HPDE6-E6E7 (cell line): ENCODE measurements around the gene SLF2.
"Not testable (repeated sequence)": the region's sequence is repeated elsewhere in the genome, so short reads cannot be mapped to it uniquely, and the experiment has no call there.

ENCODE experiments used
- DNase-seq: peaks from one replicate; pipeline ENCODE4 v3.0.0; 2011; ENCODE audit warnings: missing footprints; ENCODE audit errors: extremely low spot score

Gene SLF2

GRCh38 chr10:100878291-100878910 lies 34.4 kb upstream of the SLF2 start:
- DNase-seq, result peak; percentile 76

GRCh38 chr10:100879741-100880360 lies 32.9 kb upstream of the SLF2 start:
- DNase-seq, result no peak

DNA sequence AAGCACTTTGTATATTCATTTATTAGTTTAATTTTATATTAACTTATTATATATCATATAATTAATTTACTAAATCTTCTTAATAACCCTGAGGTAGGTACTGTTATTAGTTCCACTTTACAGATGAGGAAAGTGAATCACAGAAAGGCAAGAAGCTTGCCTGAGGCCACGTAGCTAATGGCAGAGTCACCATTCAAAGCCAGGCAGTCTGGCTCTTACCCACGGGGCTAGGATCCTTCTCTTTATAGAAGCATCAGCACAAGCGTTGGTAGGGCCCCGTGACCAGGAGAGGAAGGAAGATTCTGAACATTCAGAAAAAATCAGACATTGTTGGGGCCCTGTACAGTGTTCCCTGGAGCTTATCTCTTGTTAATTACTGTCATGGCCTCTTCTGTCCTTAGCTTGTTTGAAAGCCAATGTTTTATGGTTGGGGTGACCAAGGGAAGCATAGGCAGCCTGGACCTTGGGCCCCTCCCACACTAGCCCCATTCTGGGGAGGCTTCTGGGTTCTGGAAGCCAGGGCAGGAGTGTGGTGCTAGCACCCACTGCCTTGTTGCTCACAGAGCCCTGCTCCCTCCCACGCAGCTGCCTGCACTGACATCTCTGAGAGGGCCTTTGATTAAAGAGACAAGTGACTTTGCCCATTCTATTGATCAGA lies 31.1 kb upstream of the SLF2 start:
- no peak for DNase-seq

DNA sequence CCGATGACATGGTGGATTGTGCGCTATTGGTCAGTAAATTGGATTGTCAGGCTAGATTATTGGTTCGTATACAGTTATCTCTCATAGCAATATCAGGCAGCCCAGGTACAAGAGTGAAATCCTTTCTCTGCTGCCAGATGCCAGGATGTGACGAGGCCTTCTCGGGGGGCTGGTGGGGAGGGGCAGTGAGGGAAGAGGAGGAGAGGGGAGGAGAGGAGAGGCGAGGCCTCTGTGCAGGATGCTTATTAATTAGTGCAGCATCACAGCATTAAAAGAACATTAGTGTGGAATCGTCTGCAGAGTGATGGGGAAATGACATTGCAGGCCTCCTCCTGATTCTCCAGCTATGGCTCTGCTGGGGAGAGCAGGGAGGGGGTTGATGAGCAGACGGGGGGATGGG lies 30.5 kb upstream of the SLF2 start:
- no peak for DNase-seq

DNA sequence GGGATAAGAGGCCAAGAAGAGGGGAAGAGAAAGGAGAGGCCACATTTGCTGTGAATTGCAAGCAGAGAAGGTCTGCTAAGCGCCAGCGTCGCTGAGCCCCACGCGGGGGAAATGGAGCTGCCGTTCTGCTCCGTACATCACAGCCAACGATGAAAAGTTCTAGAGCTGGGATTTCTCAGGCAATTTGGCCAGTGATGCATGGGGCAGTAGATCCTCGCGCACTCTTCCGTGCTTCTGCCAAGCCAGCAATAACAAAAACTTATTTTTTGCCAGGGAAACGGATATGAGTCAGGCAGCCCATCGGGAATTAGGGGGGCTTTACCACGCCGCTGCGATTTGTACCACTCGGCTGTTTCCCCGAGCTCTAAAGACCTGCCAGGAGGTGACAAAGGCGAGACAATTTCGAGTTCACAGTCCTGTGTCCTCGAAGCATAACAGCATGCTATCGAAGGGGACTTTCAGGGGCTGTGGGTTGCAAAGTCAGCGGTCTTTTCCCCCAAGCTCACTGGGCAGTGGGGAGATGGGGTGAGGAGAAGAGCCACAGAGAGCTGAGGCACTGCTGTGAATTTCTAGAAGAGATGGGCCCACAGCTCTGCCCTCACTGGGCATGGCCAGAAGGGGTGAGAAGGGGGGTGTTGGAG lies 30.0 kb upstream of the SLF2 start:
- no peak for DNase-seq

DNA sequence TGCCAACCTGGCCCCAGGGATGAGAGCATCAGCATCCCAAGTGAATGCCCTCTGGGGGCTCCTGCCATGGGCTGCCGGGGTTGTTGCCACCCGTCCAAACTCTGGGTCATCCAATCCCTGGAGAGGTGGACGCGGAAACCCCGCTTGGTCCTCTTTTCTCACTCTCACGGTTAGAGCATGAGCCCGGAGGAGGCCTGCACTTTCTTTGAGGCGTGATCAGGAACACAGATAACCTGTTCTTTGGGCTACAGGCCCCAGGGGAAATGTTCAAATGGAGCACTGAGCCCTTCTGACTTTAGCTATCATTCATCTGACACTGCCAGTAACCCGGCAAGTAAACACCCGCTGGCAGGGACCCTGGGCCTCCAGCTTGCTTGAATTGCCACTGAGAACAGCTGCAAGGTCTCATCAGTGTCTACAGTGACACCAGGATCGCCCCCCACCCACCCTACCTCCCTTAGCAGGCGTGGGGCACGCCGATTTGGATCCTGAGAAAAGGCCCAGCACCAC lies 29.4 kb upstream of the SLF2 start:
- no peak for DNase-seq

DNA sequence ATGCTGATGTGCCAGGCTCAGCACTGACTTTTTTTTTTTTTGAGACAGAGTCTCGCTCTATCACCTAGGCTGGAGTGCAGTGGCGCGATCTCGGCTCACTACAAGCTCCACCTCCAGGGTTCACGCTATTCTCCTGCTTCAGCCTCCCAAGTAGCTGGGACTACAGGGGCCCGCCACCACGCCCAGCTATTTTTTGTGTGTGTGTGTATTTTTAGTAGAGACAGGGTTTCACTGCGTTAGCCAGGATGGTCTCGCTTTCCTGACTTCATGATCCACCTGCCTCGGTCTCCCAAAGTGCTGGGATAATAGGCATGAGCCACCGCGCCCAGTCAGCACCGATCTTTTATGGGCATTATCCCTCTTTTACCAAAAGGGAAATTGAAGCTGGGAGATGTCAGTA lies 27.2 kb upstream of the SLF2 start:
- DNase-seq, result not testable (repeated sequence)

- peak; percentile 80 for DNase-seq
Observed at GRCh38 chr10:100886091-100886490, 26.7 kb upstream of the SLF2 start.

- no peak for DNase-seq
Observed at GRCh38 chr10:100886521-100886920, 26.2 kb upstream of the SLF2 start.

GRCh38 chr10:100886963-100887362 lies 25.8 kb upstream of the SLF2 start:
- no peak for DNase-seq

- no peak for DNase-seq
Observed at GRCh38 chr10:100887761-100888296, 24.9 kb upstream of the SLF2 start.

DNA sequence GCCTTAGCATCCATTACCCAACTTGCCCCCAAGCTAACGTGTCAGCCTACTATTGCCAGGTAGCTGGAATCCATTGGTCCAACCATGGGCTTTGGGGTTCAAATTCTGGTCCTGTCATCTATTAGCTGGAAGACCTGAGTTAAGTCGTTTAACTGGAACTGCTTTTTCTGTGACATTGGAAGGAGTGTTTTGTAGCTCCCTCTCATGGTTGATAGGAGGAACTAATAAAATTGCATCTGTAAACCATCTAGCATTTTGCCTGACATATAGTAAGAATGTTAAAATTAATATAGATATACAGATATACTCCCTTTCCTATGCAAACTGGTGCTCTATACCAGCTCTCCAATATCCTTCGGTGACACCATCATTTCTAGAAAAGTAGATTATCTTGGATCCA lies 23.8 kb upstream of the SLF2 start:
- no peak for DNase-seq

- no peak for DNase-seq
Observed at GRCh38 chr10:100889546-100889945, 23.2 kb upstream of the SLF2 start.

DNA sequence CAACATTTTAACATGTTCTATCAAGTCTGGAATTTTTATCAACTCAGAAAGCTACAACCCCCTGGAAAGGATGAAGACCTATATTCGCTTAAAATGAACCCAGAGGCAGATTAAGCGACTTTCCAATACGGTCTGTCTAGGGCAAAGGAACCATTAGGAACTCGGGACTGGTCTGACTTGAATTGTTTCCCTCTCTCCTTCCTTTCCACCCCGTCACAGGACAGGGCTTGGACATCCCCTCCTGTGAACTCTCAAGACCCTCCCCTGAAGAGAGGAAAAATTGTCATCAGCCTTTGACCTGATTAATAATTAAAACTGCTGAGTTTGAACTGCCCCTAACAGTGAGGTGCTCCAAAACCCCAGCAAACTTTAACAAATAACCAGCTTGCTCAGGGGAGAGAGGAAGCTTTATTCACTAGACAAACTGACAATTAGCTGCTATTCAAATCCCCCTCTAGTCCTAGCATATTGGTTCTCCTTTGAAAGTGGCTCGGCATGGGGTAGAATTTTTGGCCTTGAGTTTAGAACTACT lies 22.6 kb upstream of the SLF2 start:
- DNase-seq, result no peak

GRCh38 chr10:100890673-100891317 lies 22.0 kb upstream of the SLF2 start:
- peak; percentile 84 for DNase-seq

DNA sequence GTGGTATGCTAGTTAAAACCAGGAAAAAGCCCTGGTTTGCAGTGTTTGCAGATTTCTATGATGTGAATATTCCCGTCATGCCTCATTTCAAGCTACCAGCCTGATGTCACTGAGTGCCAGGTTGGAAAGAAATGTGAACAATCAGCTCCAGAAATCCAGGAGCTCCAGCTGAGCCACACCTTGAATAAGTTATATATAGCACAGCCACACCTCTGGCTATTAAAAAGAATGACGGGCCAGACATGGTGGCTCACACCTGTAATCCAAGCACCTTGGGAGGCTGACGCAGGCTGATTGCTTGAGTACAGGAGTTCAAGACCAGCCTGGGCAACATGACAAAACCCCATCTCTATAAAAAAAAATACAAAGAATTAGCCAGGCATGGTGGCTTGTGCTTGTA lies 18.7 kb upstream of the SLF2 start:
- no peak for DNase-seq

DNA sequence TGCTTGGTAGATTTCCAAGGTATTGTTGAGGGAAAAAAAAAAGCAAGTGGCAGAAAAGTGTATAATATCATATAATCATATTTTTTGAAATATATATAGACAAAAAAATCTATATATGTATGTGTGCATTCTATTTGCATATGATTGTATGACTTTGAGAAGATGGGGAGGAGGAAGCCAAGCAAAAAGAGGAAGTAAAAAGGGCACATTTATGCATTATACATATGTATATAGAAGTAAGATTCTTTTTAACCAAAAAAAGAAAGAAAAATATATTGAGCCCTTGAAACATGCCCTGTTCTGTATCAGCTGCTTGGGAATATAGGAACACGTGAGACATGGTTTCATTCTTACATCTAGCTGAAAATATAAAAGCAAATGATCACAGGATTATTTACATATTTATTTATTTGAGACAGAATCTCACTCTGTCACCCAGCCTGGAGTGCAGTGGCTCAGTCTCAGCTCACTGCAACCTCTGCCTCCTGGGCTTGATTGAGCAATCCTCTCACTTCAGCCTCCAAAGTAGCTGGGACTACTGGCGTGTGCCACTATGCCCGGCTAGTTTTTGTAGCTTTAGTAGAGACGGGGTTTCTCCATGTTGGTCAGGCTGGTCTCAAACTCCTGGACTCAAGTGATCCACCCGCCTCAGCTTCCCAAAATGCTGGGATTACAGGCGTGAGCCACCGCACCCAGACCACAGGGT lies 18.0 kb upstream of the SLF2 start:
- DNase-seq, result no peak

DNA sequence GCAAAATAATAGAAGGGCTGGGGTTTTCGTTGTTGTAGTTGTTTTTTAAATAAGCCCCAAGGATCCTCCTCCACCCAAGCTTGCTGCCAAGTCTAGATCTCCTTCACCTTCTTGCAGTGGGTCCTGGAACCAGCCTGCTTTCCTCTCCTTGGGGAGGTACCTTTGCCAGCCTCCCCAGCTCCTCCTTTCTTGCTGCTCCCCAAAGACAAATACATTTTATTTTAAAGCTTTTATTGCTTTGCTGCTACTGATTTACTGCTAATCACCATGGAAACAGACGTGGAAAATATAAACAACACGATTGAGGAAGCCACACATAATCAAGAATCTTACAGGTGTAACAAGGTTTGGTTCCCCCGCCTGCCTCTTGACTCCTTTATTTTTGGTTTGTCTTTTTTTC lies 17.4 kb upstream of the SLF2 start:
- DNase-seq, result no peak

GRCh38 chr10:100895896-100896295 lies 16.9 kb upstream of the SLF2 start:
- no peak for DNase-seq

DNA sequence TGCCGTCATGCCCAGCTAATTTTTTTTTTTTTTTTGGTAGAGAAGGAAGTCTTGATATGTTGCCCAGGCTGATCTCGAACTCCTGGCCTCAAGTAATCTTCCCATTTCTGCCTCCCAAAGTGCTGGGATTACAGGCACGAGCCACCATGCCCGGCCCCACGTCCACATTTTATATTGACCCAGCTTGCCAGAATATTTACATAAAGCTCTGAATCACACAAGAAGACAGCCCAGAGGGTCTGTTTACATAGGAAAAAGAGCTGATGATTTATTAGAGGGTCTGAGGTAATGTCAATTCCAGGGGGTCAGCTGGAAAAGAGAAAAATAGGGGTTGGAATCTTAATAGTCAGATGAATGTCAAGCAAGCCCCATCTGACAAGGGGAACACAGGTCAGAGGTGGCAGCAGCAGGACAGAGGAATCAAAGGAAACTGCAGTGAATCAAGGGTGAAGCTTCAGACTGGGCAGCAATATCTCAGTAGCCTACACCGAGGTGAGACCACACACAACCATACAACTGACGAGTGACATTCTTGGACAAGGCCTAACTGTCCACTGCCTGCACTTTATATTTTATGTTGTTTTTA lies 15.8 kb upstream of the SLF2 start:
- no peak for DNase-seq

DNA sequence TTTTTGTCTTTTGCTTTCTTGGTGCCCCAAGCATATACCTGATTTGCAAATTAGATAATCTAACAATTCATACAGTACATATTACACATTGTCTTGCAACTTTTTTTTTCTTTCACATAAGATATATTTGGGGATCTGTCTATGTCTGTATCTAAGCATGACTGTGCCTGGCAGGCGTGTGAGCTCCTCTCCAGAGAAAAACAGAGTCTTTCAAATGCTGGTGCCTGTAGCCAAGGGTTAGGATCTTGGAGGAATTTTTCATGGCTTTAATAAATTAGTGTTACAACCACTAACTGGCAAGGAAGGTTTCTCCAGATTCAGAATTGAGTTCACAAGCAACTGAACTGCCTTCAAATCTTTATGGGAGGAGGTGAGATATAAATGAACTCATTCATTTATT lies 14.8 kb upstream of the SLF2 start:
- DNase-seq, result no peak
